Left renal pelvis (tissue), 4 donors: ENCODE data around the gene KRTAP5-4. TPM values are rescaled to one million over a fixed set of nuclear protein-coding genes. Genes with fewer than 3 reads are reported as not detected.
"Not testable (repeated sequence)": the region's sequence is repeated elsewhere in the genome, so short reads cannot be mapped to it uniquely, and the experiment has no call there.

Experiments
- DNase-seq, 4 donors: peaks; one replicate each; pipeline ENCODE4 v3.0.0-alpha.2; 2013; ENCODE audit warnings: low read depth in 4 of 4, low spot score in 3 of 4
- polyA plus RNA-seq, 4 donors: library from polyadenylated mRNA; unstranded; fragments of 120-200 nt; gene quantifications; one replicate each; pipeline ENCODE4 v1.2.1, GENCODE V29; 2013; ENCODE audit not compliant: insufficient read length in 4 of 4

KRTAP5-4 gene
- polyA plus RNA-seq, 4 donors: not detected

DNA sequence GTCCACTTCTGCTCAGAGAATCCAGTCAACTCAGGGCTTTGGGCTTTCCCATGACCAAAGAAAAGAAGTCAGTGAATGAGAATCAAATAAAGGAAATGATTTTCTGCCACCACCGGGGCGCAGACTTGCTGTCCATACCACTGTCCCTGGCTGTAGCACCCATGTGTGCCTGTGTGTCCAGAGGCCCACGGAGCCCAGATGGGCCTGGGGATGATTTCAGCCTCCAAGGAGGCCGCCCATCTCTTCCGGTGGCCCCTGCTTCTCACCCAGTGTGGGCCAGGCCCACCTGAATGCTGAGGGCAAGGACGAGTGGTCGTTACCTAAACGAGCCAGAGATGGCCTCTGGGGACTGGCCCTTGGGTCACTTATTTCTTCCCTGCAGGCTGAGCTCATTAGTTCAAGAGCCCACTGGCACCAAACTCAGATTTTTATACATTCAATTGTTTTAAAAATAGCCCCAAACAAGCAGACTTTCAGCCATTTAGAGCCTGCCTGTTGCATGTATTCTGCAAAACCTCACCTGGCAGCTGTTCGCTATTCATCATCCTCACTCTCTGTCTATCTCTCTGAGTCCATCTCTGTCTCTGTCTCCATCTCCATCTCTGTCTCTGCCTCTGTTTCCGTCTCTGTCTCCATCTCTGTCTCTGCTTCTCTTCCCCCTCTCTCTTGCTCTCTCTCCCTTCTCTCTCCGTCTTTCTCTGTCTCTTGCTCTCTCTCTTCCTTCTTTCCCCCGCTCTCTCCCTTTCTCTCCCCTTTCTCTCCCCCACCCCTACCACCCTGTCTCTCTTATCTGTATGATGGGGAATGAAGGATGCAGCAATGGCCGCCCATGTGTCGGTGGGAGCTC, 31.8 kb upstream of the KRTAP5-4 start:
- DNase-seq: no peak

DNA sequence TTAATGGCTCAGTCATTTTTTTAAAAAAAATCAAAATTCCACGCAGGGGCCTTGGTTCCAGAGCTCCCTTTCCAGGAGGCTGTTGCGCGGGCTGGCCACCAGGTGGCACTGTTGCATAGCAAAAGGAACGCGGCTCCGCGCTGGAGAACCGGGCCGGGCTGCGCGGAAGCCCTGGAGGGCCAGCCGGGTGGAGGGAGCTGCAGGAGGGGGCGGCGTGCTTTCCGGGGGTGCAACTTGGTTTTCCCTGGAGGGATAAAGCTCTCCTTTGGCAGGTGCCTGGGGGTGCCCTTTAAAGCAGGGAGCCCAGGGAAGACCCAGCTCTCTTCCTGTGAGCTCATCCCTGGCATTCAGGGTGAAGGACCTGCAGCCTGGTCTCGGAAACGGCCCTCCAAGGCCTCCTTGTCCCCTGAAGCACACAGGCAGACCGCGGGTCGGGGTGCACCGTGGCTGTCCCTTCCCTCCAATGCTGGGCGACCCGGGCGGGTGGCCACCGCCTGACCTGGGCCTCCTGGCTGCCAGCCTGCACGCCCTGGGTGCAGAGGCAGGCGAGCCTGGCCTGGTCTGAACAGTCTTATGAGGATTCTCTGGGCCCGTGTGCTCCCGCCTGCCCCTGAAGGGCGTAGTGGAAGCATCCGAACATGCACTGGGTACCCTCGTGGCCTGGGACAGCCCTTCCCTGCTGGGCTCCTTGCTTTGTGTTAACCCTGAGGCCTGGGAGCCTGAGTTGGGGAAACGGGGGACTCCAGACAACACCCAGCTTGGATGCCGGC, 31.0 kb upstream of the KRTAP5-4 start:
- no peak for DNase-seq

DNA sequence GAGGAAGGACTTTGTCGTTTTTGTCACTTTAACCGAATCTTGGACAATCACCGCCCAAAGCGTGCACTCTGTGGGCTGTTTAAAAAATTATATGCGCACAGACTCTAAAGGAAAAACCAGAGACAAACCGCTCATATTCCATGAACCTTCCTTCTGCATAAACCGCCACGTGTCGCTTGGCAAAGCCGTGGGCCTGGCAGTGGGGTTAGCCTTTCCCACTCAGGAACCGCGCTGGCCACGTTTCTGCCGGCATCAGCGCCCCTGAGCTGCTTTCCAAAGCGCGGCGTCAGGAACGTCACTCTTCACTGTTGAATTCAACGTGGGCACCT, 30.5 kb upstream of the KRTAP5-4 start:
- no peak for DNase-seq

DNA sequence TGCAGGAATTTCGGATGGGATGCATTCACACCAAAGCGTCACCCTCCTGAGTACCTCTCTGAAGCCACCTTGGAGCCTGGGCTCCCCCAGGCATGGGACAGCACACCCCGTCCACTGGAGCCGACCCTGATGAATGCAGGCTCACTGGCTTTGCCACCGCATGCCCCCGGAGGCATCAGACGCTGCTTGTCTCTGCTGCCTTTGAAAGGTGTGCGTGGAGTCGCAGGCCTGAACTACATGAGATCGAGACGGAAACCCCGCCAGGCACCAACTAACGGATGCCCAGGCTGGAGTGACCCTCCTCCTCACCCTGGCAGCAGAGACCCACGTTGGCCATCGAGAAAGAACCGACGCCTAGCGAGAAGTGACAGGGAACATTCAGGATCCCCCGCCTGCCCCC, 30.1 kb upstream of the KRTAP5-4 start:
- no peak for DNase-seq

DNA sequence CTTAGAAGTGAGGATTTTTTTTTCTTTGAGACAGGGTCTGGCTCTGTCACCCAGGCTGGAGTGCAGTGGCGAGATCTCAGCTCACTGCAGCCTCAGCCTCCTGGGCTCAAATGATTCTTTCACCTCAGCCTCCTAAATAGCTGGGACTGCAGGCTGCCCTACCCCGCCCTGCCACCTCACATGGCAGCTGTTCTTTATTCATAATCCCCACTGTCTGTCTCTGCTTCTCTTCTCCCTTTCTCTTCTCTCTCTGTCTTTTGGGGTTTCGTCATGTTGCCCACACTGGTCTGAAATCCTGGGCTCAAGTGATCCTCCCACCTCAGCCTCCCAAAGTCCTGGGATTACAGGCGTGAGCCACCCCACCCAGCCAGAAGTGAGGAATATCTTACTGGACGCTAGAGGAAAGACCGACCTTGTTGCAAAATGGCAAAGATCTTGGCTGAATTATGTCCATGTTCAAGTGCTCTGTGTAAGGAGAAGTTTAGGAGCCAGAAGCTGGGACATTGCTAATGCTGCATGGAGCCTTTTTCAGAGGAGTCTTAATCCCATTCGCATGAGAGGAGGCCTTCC, 29.6 kb upstream of the KRTAP5-4 start:
- DNase-seq: no peak

DNA sequence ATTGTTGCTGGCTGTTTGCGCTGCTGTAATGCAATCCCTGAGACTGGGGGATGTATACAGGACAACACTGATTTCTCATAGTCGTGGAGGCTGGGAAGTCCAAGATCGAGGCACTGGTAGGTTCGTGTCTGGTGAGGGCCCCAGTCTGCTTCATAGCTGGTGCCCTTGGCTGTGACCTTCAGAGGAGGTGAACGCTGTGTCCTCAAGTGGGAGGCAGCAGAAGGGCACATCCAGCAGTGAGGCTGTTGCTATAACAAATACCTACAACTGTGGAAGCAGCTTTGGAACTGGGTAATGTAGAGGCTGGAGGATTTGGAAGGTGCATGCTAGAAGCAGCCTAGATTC, 29.0 kb upstream of the KRTAP5-4 start:
- no peak for DNase-seq

DNA sequence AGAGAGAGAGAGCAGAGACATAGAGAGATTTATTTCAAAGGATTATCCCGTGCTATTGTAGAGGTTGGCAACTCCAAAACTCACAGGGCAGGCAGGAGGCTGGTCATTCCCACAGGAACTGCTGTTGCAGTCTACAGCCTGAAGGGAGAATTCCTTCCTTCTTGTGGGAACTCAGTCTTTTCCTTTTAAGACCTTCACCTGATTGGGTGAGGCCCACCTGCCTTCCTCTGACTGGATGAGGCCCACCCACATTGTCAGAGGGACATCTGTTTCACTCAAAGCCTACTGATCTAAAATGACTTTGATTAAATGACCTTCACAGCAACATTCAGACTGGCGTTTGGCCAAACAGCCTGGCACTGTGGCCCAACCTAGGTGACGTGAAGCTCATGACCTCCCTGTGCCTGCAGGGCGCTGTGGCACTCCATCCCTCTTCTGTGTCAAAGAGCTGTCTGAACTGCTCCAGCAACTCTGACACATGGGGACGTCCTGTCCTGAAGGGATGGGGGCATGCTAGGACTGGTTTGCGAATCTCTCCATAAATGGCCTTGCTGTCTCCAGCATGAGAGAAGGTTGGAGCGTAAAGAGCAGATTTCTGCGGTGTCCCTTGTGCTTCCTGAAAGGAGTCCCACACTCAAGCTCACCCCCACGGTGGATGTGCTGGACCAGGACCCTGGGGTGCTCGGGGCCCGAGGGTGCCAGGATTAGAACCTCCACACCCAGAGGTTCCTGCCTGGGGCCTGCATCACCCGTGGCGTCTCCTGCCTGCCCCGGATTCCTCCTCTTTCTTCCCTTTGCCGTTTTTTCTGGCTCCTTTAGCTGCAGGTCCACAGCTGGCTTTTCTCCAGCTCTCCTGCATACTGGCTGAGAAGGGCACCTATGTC, 28.3 kb upstream of the KRTAP5-4 start:
- no peak for DNase-seq

DNA sequence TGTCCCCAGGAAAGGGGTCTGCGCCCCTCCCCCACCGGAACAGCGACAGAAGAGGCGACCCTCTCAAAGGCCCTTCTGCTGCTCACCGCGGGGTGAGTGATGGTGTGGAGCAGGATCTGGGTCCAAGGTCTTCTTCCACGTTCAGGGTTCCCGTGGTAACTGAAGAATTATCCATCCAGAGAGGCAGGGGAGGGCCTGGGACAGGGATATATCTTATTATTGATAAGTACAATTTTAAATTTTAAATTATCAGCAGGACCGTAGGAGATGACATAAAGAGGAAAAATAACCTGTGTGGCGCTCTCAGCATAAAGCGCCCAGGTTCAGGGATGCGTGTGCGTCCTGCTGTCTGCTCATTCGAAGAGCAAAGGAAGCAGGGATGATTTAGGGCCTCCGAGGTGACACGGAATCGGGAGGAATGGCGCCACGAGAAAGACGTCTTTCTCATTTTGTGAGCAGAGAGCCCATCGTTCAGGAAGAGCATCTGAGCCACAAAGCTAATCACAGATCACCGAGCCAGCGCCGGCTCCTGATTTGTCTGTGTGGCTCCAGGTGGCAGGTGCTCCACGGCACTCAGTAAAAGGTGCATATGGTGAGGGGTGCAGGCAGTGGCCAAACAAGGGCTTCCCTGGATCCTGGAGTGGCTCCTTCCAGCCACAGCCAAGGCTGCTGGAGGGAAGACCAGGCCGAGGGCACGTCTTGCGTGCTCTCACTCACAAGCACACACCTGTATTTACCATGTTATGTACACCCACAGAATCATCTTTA, 26.9 kb upstream of the KRTAP5-4 start:
- no peak for DNase-seq

DNA sequence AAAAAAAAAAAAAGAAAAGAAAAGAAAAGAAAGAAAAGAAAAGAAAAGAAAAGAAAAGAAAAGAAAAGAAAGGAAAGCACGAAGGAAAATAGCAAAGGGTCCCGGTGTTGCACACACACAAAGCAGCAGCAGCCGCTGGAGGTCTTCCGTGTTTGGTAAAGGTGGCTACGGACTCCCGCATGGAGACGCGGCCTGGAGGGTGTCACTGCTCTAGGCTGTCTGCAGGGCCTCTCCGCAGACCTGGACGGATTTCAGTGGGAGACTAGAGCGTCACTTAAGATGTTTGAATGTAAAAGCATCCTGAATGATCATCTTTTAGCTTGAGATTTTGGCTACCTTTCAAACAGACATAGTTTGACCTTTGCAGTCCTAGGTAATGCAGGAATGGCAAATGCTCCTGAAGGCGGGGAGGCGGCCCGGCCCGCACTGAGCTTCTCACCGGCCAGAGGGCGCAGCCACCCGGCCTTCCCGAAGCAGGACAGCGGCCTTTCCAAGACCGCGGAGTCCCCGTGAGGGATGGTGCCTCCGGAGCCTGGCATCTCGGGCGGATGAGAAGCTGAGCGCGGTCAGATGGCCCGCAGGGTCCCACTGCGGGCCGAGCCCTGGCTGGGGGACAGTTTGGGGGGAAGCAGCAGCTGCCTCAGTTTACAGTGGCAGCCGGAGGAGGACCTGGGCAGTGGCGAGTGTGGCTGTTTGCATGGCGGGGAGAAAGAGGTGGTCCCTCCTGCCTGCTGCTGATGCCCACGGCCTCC, 26.1 kb upstream of the KRTAP5-4 start:
- no peak for DNase-seq

DNA sequence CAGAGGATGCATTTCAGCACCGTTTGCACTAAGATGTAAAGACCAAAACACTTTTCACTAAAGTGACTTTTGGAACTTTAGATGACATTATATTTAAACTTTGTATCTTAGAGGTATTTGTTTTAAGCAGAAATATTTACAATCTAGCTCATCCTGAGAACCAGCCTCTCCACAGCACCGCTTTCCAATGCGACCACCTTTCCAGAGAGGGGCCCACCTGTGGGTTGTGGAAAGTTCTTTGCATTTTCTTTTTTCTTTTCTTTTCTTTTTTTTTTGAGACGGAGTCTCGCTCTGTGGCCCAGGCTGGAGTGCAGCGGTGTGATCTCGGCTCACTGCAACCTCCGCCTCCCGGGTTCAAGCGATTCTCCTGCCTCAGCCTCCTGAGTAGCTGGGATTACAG, 24.6 kb upstream of the KRTAP5-4 start:
- DNase-seq: not testable (repeated sequence)

DNA sequence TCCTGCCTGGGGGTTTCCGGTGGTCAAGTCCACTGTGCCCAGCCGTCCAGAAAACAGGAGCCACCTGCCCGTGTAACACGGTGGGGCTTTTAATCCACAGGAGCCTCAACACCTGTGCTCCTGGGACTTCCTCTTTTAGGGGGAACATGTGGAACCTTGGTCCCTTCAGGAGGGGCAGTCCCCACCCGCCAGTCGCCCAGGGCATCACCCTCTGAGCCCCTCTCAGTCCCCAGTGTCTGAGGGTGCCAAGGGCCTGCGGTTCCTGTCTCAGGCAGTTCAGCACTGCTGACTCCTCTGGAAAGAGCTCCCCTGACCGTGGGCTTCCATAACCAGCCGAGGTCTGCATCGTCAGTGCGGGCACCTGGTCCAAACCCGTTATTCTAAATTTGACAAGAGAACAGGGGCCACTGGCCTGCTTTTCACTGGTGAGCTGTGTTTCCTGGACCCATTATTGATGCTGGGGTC, 23.5 kb upstream of the KRTAP5-4 start:
- DNase-seq: no peak

DNA sequence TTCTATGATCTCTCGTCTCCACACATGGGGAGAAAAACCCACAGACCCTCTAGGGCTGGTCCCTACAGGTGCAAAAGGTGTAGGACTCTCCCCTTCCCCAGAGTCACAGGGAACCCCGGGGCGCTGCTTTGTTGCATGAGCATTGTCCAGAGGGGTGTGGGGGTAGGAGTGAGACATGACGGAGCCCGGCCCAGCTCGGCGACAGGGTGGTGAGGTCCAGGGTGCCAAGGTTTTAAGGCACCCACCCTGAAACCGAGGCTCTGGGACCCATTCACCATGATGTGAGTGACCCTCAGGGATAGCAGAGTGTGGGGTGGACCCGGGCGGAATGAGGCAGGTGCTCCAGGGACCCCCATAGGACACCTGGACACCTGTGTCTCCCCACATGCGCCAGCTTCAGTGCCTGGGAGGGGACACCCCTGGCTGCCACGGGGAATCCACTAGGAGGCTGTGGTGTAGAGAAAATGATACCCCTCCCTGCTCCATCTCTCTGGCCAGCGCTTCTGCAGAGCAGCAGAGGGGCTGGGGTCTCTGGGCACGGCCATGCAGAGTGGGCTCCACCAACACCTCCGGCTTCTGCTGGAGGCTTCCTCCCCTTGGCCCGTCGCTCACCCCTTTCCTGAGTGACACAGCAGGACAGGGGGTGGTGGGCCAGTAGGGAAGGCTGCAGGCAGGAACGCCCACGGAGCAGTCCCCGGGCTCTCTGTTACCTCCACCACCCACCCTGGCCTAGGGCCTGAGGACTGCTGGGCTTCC, 22.8 kb upstream of the KRTAP5-4 start:
- no peak for DNase-seq

DNA sequence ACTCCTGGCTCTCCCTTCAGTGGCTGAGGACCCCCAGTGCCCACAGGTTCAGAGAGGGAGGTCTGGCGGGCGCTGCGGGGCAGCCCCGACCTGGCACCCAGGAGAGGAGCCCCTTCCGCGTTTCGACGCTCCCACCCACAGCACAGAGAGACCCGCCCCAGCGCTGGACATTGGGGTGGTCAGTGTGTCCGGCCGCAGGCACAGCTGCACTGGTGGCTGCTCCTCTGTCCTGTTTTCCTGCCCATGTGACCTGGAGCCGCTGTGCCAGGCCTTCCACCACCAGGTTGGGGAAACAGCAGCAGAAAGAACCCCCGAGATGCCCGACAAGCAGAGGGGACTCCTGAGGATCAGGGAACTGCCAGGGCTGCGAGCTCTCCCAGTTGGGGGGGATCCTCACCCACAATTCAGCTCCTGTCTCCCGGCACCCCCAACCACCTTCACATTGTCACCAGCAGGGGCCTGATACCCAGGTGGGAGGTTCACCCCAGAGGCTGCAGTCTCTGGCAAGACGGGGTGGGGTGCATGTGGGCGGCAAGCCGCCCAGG, 21.3 kb upstream of the KRTAP5-4 start:
- no peak for DNase-seq

DNA sequence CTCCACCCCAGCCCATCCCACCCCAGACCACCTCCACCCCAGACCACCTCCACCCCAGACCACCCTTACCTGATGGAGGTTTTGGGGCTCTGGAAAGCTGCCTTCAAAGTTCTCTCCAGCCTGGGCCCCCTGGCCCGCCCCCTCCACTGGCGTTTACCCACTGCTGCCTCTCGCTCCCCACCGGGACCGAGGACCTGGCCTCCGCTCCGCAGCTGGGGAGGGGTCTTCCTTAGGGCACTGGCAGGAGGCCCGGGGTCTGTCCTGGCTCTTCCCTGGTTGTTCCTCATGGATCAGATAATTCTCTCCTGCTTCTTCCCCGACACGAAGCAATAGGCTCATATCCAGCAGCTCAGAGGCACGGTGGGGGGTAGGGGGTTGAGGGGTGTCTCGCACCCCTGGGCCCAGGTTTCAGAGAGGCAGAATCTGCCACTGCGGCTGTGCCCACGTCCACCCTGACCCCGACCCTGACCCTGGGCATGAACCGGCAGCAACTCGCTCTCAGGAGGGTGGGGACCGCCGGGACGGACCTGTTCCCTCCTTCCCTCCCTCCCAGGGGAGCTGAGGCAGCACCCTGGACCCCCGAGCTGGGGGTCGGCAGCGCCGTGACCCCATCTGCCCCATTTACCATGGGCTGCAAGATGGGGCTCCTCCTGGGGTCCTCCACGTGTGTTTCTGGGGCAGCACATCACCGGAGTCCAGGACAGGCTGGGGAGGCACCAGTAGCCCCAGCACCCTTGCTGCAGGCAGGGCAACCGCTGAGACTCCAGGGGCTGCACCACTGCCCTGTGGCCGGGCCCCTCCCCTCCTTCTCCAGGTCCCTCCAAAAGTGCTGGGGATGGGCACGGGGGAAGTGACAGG, 20.6 kb upstream of the KRTAP5-4 start:
- no peak for DNase-seq

DNA sequence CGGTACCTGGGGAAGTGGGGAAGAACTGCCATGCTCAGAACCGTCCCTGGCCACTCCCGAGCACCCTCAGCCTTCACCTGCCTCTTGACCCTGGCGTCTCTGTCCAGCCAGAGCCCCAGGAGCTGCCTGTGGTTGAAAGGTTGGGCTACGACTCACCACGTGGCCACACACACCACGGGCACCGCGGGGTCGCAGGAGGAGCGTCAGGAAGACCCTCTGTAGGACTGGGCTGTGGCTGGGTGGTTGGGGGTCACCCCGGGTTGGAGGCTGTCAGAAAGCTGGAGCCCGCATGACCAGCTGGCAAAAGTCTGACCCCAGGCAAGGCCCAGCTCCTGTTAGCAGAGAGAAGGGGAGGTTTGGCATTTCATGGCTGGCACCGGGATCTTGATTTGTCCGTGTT, 19.2 kb upstream of the KRTAP5-4 start:
- no peak for DNase-seq

DNA sequence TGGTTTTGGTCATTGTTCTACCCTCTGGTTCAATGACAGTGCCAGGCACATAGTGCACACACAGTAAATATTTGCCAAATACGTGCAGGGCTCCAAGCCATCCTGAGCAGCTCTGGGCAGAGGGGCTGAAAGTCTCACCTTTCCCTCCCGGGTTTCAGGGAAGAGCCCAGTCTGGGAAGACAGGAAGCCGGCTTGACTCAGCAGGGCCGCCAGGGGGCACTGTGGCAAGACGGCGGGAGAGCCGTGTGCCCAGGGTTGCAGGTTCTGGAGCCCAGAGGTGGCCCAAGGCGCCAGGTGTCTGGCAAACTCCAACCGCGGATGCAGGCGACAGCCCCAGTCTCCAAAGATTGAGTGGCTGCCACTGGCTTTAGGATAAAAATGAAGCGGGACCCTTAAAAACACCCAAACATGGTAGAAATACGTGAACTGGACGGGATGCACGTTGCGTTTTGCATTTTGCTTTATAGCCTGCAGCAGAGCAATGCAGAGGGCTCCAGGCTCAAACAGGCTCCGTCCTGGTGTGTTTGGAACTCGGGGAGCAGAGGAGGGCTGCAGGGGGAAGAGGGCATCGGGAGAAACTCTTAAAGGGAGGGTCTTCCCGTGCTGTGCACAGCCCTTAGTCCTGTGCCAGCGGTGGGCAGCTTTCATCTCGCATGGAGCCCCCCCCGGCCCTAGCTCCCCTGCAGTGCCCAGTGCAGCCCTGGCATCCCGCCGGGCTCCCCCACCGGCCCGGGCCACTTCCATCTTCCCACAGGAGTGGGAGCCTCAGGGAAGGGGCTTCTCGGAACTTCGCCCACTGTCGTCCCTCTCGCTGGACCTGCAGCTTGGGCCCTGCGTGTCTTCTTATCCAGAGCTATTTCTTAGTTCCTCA, 18.4 kb upstream of the KRTAP5-4 start:
- DNase-seq: no peak

DNA sequence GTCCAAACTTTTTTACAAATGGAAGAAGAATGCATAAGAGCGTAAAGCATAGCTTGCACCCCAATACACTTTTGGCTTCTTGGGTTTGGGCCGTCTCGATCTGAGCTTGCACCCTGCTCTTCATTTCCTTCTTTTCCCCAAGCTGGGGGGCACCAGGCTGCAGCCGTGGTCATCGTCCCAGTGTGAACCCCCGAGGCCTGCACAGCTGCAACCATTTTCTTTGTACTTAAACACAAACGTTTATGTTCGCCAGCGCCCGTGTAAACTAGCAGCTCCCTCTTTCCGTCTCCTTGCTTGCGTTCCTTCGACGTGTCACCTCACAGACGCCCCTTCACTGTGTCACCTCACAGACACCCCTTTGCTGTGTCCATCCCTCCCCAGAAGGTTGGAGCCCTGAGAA, 17.7 kb upstream of the KRTAP5-4 start:
- DNase-seq: no peak
